HCT116 (cell line): ENCODE data around the gene ARMC6. TPM values are rescaled to one million over a fixed set of nuclear protein-coding genes. Genes with fewer than 3 reads are reported as not detected.

ENCODE experiments used
- ATAC-seq: fragments of 200-7000 bp; cut with Tn5 transposase; 2 replicates; pipeline ENCODE4 v1.9.1; 2020; ENCODE audit warnings: mild to moderate bottlenecking, moderate library complexity
- BruUV-seq: library from RNA; stranded (reverse); fragments of 400-500 nt; replicated peaks from 2 replicates; lab custom pipeline; 2021; lab: Mats Ljungman, UMichigan
- CTCF ChIA-PET: fragments of 300-600 bp; sonication (Branson Sonifier 250); formaldehyde crosslinking; loops from one replicate; lab custom pipeline; 2021; ENCODE audit warnings: antibody characterized with exemption; lab: Charles Lee
- POLR2A ChIA-PET: fragments of 300-600, 350-600 bp; sonication (Branson Sonifier 250); formaldehyde crosslinking; loops from one replicate; lab custom pipeline; 2021; ENCODE audit warnings: antibody characterized with exemption; lab: Charles Lee
- RAD21 ChIA-PET, 2 experiments: fragments of 300-600 bp; sonication (Branson Sonifier 250); formaldehyde crosslinking; loops; one replicate each; lab custom pipeline; 2023; ENCODE audit warnings: low total read pairs in 2 of 2; ENCODE audit not compliant: uncharacterized antibody in 2 of 2, unreplicated experiment in 2 of 2, low non-redundant PET in 1 of 2; lab: Charles Lee
- DNase-seq: peaks from one replicate; pipeline ENCODE4 v3.0.0-alpha.2; 2010; ENCODE audit warnings: low read depth, low spot score
- H2AFZ ChIP-seq: fragments of 200-600 bp; shearing (Covaris generic), sonication (generic); 2 replicates; pipeline ENCODE4 v1.6.1; 2017; ENCODE audit warnings: low read depth, mixed run types, mixed read lengths, antibody characterized with exemption, low read length; ENCODE audit not compliant: poor library complexity, severe bottlenecking
- H3K27ac ChIP-seq: 2 replicates; pipeline ENCODE4 v1.5.1; 2012; ENCODE audit warnings: low read depth, low read length
- H3K27me3 ChIP-seq: fragments of 200-600 bp; sonication (generic); 2 replicates; pipeline ENCODE4 v1.6.1; 2016; ENCODE audit warnings: mixed run types, low read length, mixed read lengths; ENCODE audit not compliant: insufficient read depth
- H3K36me3 ChIP-seq, 2 experiments: fragments of 200-500 bp in 1 of 2; fragments of 200-600 bp in 1 of 2; sonication (Bioruptor generic) in 1 of 2; sonication (generic) in 1 of 2; 2 replicates each; pipeline versions ENCODE4 v1.5.1 to v1.6.1; 2014 to 2016; ENCODE audit warnings: low read length in 2 of 2, inconsistent platforms in 1 of 2, mixed read lengths in 1 of 2, mixed run types in 1 of 2; ENCODE audit not compliant: insufficient read depth in 2 of 2, control insufficient read depth in 1 of 2
- H3K4me1 ChIP-seq, 2 experiments: fragments of 200-600 bp in 1 of 2; sonication (generic) in 1 of 2; 2 replicates each; pipeline versions ENCODE4 v1.5.1 to v1.6.1; 2012 to 2017; ENCODE audit warnings: low read length in 2 of 2, inconsistent platforms in 1 of 2, mild to moderate bottlenecking in 1 of 2, mixed read lengths in 1 of 2, mixed run types in 1 of 2, moderate library complexity in 1 of 2; ENCODE audit not compliant: insufficient read depth in 2 of 2, control insufficient read depth in 1 of 2
- H3K4me2 ChIP-seq: fragments of 200-600 bp; sonication (generic); 2 replicates; pipeline ENCODE4 v1.6.1; 2017; ENCODE audit warnings: mixed run types, low read length, mixed read lengths
- H3K4me3 ChIP-seq, 2 experiments: fragments of 200-600 bp in 1 of 2; sonication (generic) in 1 of 2; replicated peaks in 1 of 2; 2 replicates each; pipeline ENCODE4 v1.5.1; 2011 to 2016; ENCODE audit warnings: low read length in 2 of 2, control low read depth in 1 of 2, low read depth in 1 of 2, mild to moderate bottlenecking in 1 of 2, mixed read lengths in 1 of 2, mixed run types in 1 of 2
- H3K79me2 ChIP-seq: fragments of 200-600 bp; sonication (generic); 2 replicates; pipeline ENCODE4 v1.6.1; 2017; ENCODE audit warnings: mild to moderate bottlenecking, mixed run types, low read length, moderate library complexity, mixed read lengths; ENCODE audit not compliant: insufficient read depth
- H3K9ac ChIP-seq: fragments of 200-600 bp; sonication (generic); 2 replicates; pipeline ENCODE4 v1.6.1; 2016; ENCODE audit warnings: low read length, mixed read lengths
- H3K9me2 ChIP-seq: fragments of 200-600 bp; sonication (generic), shearing (Covaris generic); 2 replicates; pipeline ENCODE4 v1.6.1; 2017; ENCODE audit warnings: mixed run types, mild to moderate bottlenecking, moderate library complexity; ENCODE audit not compliant: insufficient read depth
- H3K9me3 ChIP-seq, 2 experiments: fragments of 200-500 bp in 1 of 2; fragments of 200-600 bp in 1 of 2; sonication (Bioruptor generic) in 1 of 2; sonication (generic) in 1 of 2; 2 replicates each; pipeline ENCODE4 v1.6.1; 2014 to 2017; ENCODE audit warnings: low read length in 2 of 2, mixed read lengths in 2 of 2, inconsistent platforms in 1 of 2, low read depth in 1 of 2, mild to moderate bottlenecking in 1 of 2, mixed run types in 1 of 2, moderate library complexity in 1 of 2; ENCODE audit not compliant: control insufficient read depth in 1 of 2, insufficient read depth in 1 of 2
- H4K20me1 ChIP-seq: fragments of 200-600 bp; sonication (generic), shearing (Covaris generic); 2 replicates; pipeline ENCODE4 v1.6.1; 2017; ENCODE audit warnings: mixed run types, mild to moderate bottlenecking, moderate library complexity; ENCODE audit not compliant: insufficient read depth
- ATF3 ChIP-seq: IDR thresholded peaks from 2 replicates; pipeline ENCODE4 v1.6.1; 2012
- CEBPB ChIP-seq: IDR thresholded peaks from 2 replicates; pipeline ENCODE4 v1.6.1; 2012; ENCODE audit warnings: low read depth
- EGR1 ChIP-seq: IDR thresholded peaks from 2 replicates; pipeline ENCODE4 v1.6.1; 2012; ENCODE audit warnings: low read depth
- ELF1 ChIP-seq: IDR thresholded peaks from 2 replicates; pipeline ENCODE4 v1.6.1; 2012; ENCODE audit warnings: low read depth, borderline replicate concordance
- EZH2 ChIP-seq: fragments of 200-600 bp; sonication (generic); IDR thresholded peaks from 2 replicates; pipeline ENCODE4 v1.6.1; 2017; ENCODE audit warnings: antibody characterized with exemption, mixed run types
- JUND ChIP-seq: IDR thresholded peaks from 2 replicates; pipeline ENCODE4 v1.6.1; 2012
- MAX ChIP-seq: IDR thresholded peaks from 2 replicates; pipeline ENCODE4 v1.6.1; 2012
- POLR2AphosphoS5 ChIP-seq: IDR thresholded peaks from 2 replicates; pipeline ENCODE4 v1.6.1; 2011; ENCODE audit warnings: mild to moderate bottlenecking, low read depth, low read length, moderate library complexity
- RAD21 ChIP-seq: IDR thresholded peaks from 2 replicates; pipeline ENCODE4 v1.6.1; 2012; ENCODE audit warnings: low read depth, mild to moderate bottlenecking
- REST ChIP-seq: IDR thresholded peaks from 2 replicates; pipeline ENCODE4 v1.6.1; 2012; ENCODE audit warnings: low read depth
- SP1 ChIP-seq: IDR thresholded peaks from 2 replicates; pipeline ENCODE4 v1.6.1; 2012; ENCODE audit warnings: low read depth
- SRF ChIP-seq: IDR thresholded peaks from 2 replicates; pipeline ENCODE4 v1.6.1; 2012; ENCODE audit warnings: low read depth
- TCF7L2 ChIP-seq: IDR thresholded peaks from 2 replicates; pipeline ENCODE4 v1.7.0; 2011; ENCODE audit warnings: borderline replicate concordance, inconsistent platforms; ENCODE audit not compliant: insufficient read depth, insufficient read length; ENCODE audit errors: extremely low read depth
- YY1 ChIP-seq: IDR thresholded peaks from 2 replicates; pipeline ENCODE4 v1.6.1; 2011; ENCODE audit warnings: low read length, low read depth, moderate library complexity, mild to moderate bottlenecking; ENCODE audit not compliant: insufficient replicate concordance; ENCODE audit errors: extremely low read depth
- ZBTB33 ChIP-seq: IDR thresholded peaks from 2 replicates; pipeline ENCODE4 v1.6.1; 2011; ENCODE audit warnings: mild to moderate bottlenecking, low read length, moderate library complexity; ENCODE audit not compliant: insufficient replicate concordance; ENCODE audit errors: extremely low read depth
- ZFX ChIP-seq: fragments of 450-650 bp; IDR thresholded peaks from 2 replicates; pipeline ENCODE4 v1.6.1; 2017
- ZNF274 ChIP-seq: fragments of 200-500 bp; sonication (Bioruptor generic); IDR thresholded peaks from 2 replicates; pipeline ENCODE4 v1.6.1; 2014; ENCODE audit warnings: mild to moderate bottlenecking, low read depth, low read length, inconsistent platforms
- intact Hi-C: fragments of 100-400 bp; cut with micrococcal nuclease; formaldehyde crosslinking; loops from 2 replicates; pipeline ENCODE4 v1.10.0; 2022
- total RNA-seq: library from RNA; stranded (reverse); gene quantifications from one replicate; pipeline ENCODE4 v1.2.1, GENCODE V29; 2021; ENCODE audit not compliant: unreplicated experiment

Gene ARMC6
- total RNA-seq, 1 experiment from 2014 or later: 34.7 TPM

- ATAC-seq (no peak), DNase-seq (no peak)
- ChIA-PET RAD21 (no interaction called here), POLR2A (no interaction called here), CTCF (interaction anchor here (1.7 kb wide), 1 partner anchor 14 kb away, joined by 6 read pairs; no protein-coding TSS in a partner anchor)
- no TSS peak for BruUV-seq
- no peaks in the 10 kb centered on the region for H3K27me3 ChIP-seq
- no peaks in the 10 kb centered on the region for H3K4me1 ChIP-seq
- peaks cover 38% of the 10 kb centered on the region for H3K79me2 ChIP-seq
- no peak overlapping the region for H2AFZ ChIP-seq
- no peak for TF ChIP-seq REST
- no peak for TF ChIP-seq JUND
- no peak for TF ChIP-seq ATF3
- no peak for TF ChIP-seq EGR1
- TF ChIP-seq MAX: no peak
- TF ChIP-seq ELF1: no peak
- TF ChIP-seq EZH2: no peak
- no peak for TF ChIP-seq ZBTB33
- TF ChIP-seq ZFX: no peak
- no peak for TF ChIP-seq SP1
- no peak for TF ChIP-seq RAD21
- no peak for TF ChIP-seq ZNF274
- TF ChIP-seq CEBPB: no peak
- TF ChIP-seq POLR2AphosphoS5: no peak
- no peak for TF ChIP-seq YY1
- no peak for TF ChIP-seq TCF7L2
- no peak for TF ChIP-seq SRF
- no peaks in the 10 kb centered on the region for H3K9me3 ChIP-seq
- H4K20me1 ChIP-seq: 0 out of 2 replicates have a peak, but pooled peaks cover 6% of the 10 kb centered on the region
- H3K9ac ChIP-seq: no peak overlapping the region
- no peak overlapping the region for H3K4me2 ChIP-seq
- H3K4me3 ChIP-seq: no peak overlapping the region
- H3K9me2 ChIP-seq: no peaks in the 10 kb centered on the region
- intact Hi-C loops: no loop called here
- no peak overlapping the region; the same call in 1 of the 2 replicates for H3K27ac ChIP-seq
- H3K36me3 ChIP-seq: peaks cover 55 to 58% of the 10 kb centered on the region in 2 experiments
Measured at GRCh38 chr19:19009951-19010350, 23.5 kb upstream of the ARMC6 start.
